Measurements from ENCODE around the gene DALRD3. TPM values are rescaled to one million over a fixed set of nuclear protein-coding genes. Genes with fewer than 3 reads are reported as not detected.

Gene DALRD3
- polyA plus RNA-seq, 10 donors: 24.6 to 35.1 (median 29.1) TPM

DNA sequence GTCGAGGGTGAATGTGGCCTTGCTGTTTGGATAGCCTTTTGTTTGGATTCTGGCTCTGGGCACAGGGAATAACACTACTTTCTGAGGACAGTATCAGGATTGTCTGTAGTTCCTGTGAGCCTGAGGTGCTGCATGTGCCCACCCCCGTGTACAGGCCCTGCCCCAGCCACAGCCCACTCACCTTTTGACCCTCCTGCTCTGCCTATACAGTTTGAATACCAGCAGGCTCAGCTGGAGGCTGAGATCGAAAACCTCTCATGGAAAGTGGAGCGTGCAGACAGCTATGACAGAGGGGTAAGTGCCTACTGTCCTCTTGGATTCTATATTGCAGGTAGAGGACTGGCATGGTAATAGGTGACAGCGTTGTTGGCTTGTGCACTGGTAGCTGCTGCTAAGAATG is 35.7 kb downstream of the DALRD3 start:
- DNase-seq: no peak

DNA sequence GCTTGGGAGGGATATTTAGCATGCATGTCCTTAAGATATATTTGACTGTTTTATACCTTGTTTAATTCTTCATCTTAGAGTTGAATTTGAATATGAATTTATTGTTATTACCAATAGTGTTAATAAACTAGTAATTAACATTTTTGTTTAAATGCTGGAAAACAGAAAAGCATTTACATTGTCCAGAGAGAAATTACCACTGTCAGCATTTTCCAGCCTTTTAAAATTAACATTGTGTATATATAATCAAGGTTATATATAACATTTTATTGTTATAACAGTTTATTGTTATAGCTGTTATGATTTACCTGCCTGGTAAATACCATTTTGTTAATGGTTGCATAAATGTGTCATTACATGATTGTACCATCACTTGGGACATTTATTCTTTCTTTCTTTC is 36.4 kb downstream of the DALRD3 start:
- DNase-seq: no peak

DNA sequence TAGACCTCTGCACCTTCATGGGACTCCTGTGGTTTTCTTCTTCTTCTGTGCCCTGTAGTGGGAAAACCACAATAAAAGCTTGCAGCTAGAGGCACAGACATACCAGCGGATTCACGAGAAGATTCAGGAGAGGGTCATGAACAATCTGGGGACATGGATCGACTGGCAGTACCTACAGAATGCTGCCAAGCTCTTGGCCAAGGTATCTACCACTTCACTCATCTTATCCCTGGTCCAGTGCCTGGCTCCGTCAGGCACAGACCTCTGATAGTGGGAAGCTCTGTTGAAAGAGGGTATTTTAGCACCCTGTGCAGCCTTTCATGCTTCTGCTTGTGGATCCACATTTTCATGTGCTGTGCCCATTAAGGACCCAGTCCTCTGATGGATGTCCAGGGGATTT is 38.1 kb downstream of the DALRD3 start:
- DNase-seq: no peak

DNA sequence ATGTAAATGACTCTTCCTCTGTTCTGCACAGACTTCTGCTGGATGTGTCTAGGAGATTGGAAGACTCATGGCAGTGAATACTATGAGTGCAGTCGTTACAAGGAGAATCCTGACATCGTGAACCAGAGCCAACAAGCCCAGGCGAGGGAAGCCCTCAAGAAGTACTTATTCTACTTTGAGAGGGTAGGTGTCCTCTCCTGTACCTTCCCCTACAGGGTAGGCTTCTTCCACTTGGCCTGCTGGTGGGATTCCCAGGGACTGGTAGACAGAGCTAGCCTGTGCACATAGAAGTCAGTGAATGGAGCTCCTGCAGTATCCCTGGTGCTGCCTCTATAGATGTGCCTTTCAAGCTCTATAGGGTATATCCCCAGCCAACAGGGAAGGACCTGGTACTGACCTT is 38.9 kb downstream of the DALRD3 start:
- DNase-seq: no peak

DNA sequence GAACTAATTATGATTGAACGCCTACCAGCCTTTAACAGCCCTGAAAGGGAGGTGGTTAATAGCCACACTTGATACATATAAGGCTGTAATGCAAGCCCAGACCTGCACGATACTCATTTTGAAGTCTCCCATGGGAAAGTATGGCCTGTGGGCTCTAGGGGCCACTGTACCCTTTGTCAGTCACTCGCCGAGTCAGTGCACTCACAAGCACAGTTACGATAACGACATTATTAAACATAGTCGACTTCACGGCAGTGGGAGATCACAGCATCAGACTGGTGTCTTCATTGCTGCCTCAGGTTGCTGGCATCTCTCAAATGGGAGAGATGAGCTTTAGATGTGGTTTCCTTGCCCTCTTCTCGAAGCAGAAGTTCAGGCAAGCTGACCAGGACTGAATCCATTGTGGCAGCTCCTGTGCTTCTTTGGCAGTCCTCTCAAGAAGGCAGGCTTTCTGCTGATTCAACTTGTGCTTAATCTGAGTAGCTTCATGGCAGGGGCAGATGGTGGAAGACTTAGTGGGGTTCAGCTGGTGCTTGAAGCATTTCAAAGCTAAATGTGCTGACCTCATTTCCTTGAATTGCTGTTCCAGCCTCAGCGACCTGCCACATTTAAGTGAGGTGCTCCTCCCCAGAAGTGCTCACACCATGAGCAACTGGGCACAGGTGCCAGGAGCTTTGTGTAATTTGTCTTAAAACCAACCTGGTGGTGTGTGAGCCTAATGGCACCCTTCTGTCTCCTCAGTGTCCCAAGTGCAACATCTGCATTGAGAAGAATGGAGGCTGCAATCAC is 44.1 kb downstream of the DALRD3 start:
- DNase-seq: no peak

DNA sequence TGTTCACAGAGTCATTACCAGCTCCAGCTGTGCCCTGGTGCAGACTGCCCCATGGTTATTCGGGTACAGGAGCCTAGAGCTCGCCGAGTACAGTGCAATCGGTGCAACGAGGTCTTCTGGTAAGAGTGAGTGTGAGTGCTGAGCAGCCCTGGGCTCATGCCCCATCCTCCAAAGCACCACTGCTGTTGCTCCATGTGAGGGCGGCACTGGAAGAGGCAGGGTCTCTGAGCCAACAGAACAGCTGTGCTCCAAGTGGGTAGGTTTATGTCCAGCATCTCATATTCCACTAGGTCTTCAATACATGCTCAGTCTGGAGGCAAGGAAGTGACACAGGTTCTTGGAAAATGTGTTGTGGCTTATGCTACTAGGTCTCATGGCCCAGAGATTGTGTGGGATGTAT is 47.8 kb downstream of the DALRD3 start:
- no peak for DNase-seq

DNA sequence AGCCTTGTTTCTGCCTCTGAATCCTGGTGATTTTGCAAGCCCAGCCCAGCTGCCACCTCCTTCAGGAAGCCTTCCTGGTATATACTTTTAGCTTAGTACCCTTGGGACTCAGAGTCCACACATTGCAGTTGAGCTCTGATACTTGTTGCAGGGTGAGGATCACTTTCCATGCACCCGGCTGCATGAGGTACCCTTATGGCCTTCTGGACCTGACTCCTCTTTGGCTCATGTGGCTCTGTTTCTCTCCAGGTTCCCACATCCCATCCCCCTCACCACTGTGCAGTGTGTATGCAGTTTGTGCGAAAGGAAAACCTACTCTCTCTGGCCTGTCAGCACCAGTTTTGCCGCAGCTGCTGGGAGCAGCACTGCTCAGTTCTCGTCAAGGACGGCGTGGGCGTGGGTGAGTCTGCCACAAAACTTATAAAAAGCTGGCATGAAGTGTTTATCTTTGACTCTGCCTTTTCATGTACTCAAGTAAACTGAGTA is 51.5 kb downstream of the DALRD3 start:
- DNase-seq: no peak

DNA sequence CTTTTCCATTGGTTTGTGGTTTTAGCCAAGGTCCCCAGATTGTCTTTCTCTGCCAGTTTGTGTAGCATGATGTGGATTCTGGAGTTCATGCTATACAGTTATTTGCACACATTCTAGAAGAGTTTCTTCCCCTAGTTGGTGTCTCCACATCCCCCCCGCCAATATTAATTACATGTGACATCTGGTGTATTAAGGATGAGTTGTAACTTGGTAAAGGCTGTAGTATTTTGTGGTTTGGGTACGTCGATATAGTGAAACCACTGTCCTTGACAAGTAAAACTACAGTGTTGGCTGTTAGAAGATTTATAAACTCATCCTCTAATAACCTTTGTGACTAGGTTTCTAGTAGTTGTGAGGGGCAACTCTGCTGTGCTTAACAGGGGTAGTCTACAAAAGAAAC is 52.0 kb downstream of the DALRD3 start:
- no peak for DNase-seq

Other genes with a start within 250 kb of the DALRD3 start
- gene PRKAR2A, start 170.7 kb downstream of the DALRD3 start, polyA plus RNA-seq (ENCODE audit: insufficient read length in 10 of 10): 10 to 100 TPM; 30.2 to 47.0 (median 38.9) TPM
- 10 to 100 TPM; 13.1 to 20.8 (median 16.0) TPM for gene SLC25A20, start 119.7 kb downstream of the DALRD3 start, polyA plus RNA-seq (ENCODE audit: insufficient read length in 10 of 10)
- 10 to 100 TPM; 40.0 to 69.3 (median 56.1) TPM for gene ARIH2, start 99.7 kb downstream of the DALRD3 start, polyA plus RNA-seq (ENCODE audit: insufficient read length in 10 of 10)
- 10 to 100 TPM in 8 of 10 donors, 1 to 10 TPM in 2; 8.2 to 15.8 (median 12.7) TPM for gene P4HTM, start 28.3 kb downstream of the DALRD3 start, polyA plus RNA-seq (ENCODE audit: insufficient read length in 10 of 10)
- 100 to 1,000 TPM in 6 of 10 donors, 10 to 100 TPM in 4; 92.1 to 147 (median 106) TPM for gene WDR6, start 11.2 kb downstream of the DALRD3 start, polyA plus RNA-seq (ENCODE audit: insufficient read length in 10 of 10)
- 10 to 100 TPM; 43.0 to 58.3 (median 51.6) TPM for gene NDUFAF3, start 3.5 kb upstream of the DALRD3 start, polyA plus RNA-seq (ENCODE audit: insufficient read length in 10 of 10)
- gene IMPDH2, start 10.8 kb upstream of the DALRD3 start, polyA plus RNA-seq (ENCODE audit: insufficient read length in 10 of 10): 100 to 1,000 TPM; 186 to 255 (median 241) TPM
- 10 to 100 TPM; 47.5 to 63.6 (median 53.9) TPM for gene QRICH1, start 75.5 kb upstream of the DALRD3 start, polyA plus RNA-seq (ENCODE audit: insufficient read length in 10 of 10)
- 100 to 1,000 TPM; 227 to 289 (median 271) TPM for gene QARS1, start 86.2 kb upstream of the DALRD3 start, polyA plus RNA-seq (ENCODE audit: insufficient read length in 10 of 10)
- gene USP19, start 102.2 kb upstream of the DALRD3 start, polyA plus RNA-seq (ENCODE audit: insufficient read length in 10 of 10): 10 to 100 TPM; 28.5 to 37.0 (median 32.0) TPM
- 100 to 1,000 TPM; 258 to 439 (median 333) TPM for gene LAMB2, start 114.5 kb upstream of the DALRD3 start, polyA plus RNA-seq (ENCODE audit: insufficient read length in 10 of 10)
- 10 to 100 TPM; 11.4 to 18.8 (median 14.0) TPM for gene CCDC71, start 147.8 kb upstream of the DALRD3 start, polyA plus RNA-seq (ENCODE audit: insufficient read length in 10 of 10)
- 100 to 1,000 TPM in 4 of 10 donors, 10 to 100 TPM in 6; 64.9 to 114 (median 89.6) TPM for gene KLHDC8B, start 153.0 kb upstream of the DALRD3 start, polyA plus RNA-seq (ENCODE audit: insufficient read length in 10 of 10)